ENCODE data around the gene GDPGP1. TPM values are rescaled to one million over a fixed set of nuclear protein-coding genes. Genes with fewer than 3 reads are reported as not detected.

Gene GDPGP1
- total RNA-seq, 4 donors from 2014 or later, result 4.2 to 8.0 (median 5.2) TPM

DNA sequence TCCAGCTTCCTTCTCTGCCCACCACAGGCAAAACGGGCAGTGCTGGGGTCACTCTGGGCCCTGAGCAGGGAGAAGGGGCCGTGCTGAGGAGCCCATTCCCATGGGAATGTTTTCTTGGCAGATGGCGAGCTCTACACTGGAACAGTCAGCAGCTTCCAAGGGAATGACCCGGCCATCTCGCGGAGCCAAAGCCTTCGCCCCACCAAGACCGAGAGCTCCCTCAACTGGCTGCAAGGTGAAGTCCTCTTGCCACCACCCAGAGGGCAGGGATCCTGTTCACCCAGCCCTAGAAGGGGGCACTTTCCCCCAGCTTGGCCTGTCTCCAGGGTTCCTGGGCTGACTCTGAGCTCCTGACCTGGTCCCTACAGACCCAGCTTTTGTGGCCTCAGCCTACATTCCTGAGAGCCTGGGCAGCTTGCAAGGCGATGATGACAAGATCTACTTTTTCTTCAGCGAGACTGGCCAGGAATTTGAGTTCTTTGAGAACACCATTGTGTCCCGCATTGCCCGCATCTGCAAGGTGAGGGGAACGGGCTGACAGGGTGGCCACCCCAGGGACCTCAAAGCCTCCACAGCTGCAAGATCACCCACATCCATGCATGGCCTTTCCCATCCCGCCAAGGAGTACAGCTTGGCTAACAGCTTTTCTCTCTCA is 12.6 kb upstream of the GDPGP1 start:
- ATAC-seq (ENCODE audit: low FRiP score) (peak; percentile 85), DNase-seq (ENCODE audit: low spot score) (no peak)
- no peak for TF ChIP-seq CTCF (IDR thresholded peaks at IDR 0.05)

DNA sequence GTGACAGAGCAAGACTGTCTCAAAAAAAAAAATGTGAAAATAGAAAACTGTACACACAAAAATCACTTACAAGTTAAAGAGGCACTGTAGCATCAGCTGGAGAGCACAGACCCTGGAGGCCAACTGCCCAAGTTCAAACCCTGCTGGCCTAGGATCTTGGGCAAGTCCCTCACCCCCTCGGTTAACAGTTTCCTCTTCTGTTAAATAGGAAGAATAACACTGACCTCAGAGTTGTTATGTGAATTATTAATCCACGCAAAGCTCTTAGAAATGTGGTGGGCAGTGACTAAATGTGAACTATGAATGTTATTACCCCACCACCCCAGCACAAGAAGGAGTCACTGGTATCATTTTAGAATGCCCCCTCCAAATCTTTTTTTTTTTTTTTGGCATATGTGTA is 11.5 kb upstream of the GDPGP1 start:
- no peak for DNase-seq (ENCODE audit: low spot score)
- TF ChIP-seq CTCF (IDR thresholded peaks at IDR 0.05), result no peak
- no peak for ATAC-seq (ENCODE audit: low FRiP score)

DNA sequence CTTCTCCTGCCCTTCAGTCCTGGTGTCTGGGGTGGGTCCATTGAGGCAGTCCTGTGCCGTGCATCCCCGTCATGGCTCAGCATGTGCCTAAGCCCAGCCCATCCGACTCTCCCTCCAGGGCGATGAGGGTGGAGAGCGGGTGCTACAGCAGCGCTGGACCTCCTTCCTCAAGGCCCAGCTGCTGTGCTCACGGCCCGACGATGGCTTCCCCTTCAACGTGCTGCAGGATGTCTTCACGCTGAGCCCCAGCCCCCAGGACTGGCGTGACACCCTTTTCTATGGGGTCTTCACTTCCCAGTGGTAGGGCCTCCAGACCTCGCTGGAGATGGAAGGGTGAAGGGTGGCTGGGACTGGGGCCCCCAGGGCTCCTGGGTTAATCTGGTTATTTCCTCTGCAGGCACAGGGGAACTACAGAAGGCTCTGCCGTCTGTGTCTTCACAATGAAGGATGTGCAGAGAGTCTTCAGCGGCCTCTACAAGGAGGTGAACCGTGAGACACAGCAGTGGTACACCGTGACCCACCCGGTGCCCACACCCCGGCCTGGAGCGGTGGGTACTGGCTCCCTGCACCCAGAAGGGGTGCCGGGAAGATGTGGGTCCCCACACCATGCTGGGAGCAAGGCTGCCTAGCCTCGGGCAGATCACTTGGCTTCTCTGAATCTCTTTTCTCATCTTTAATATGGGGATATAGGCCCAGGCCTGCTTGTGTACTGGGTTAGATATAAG is 10.4 kb upstream of the GDPGP1 start:
- DNase-seq (ENCODE audit: low spot score) (no peak), ATAC-seq (ENCODE audit: low FRiP score) (no peak)
- no peak for TF ChIP-seq CTCF (IDR thresholded peaks at IDR 0.05)

GRCh38 chr15:90225047-90225446 is 9.0 kb upstream of the GDPGP1 start:
- no peak for TF ChIP-seq CTCF (IDR thresholded peaks at IDR 0.05)
- no peak for DNase-seq (ENCODE audit: low spot score)
- ATAC-seq (ENCODE audit: low FRiP score), result no peak

- DNase-seq (ENCODE audit: low spot score) (no peak), ATAC-seq (ENCODE audit: low FRiP score) (no peak)
- TF ChIP-seq CTCF (IDR thresholded peaks at IDR 0.05), result no peak
These were observed 8.3 kb upstream of the GDPGP1 start for GRCh38 chr15:90225504-90226234.

GRCh38 chr15:90227336-90227735 is 6.7 kb upstream of the GDPGP1 start:
- DNase-seq (ENCODE audit: low spot score) (no peak), ATAC-seq (ENCODE audit: low FRiP score) (no peak)
- TF ChIP-seq CTCF (IDR thresholded peaks at IDR 0.05), result no peak

Measured in omental fat pad (tissue), 4 donors.